C4-2B (cell line): ENCODE results near the gene UBE2V1.

ENCODE experiments used
- CTCF ChIP-seq: fragments of 450-650 bp; conservative IDR thresholded peaks from 2 replicates; pipeline ENCODE4 v1.5.1; 2017; ENCODE audit warnings: mild to moderate bottlenecking
- ZFX ChIP-seq: fragments of 450-650 bp; IDR thresholded peaks from 2 replicates; pipeline ENCODE4 v1.6.1; 2017

GRCh38 chr20:50041246-50041873 is 71.6 kb downstream of the UBE2V1 start:
- TF ChIP-seq CTCF (no peak), ZFX (no peak)
